Measurements from ENCODE around the gene ERC1. TPM values are rescaled to one million over a fixed set of nuclear protein-coding genes. Genes with fewer than 3 reads are reported as not detected.

ERC1 gene
- polyA plus RNA-seq, 1 donor from 2014 or later = 7.1 TPM

GRCh38 chr12:1309613-1310012 lies 318.6 kb downstream of the ERC1 start:
- no peak overlapping the region for H3K27ac ChIP-seq (ENCODE audit: low read length)
- H3K27me3 ChIP-seq (ENCODE audit: insufficient read depth, low read depth, low read length) = no peaks in the 10 kb centered on the region
- H3K79me2 ChIP-seq (replicated peaks; ENCODE audit: insufficient read depth, low read length) = no peaks in the 10 kb centered on the region
- no peak overlapping the region for H3K9ac ChIP-seq (ENCODE audit: low read length)
- no peaks in the 10 kb centered on the region for H3F3A ChIP-seq (ENCODE audit: insufficient read depth, low read length, poor library complexity, severe bottlenecking)
- H3K4me3 ChIP-seq (ENCODE audit: low read length) = no peak overlapping the region
- no peaks in the 10 kb centered on the region for H3K36me3 ChIP-seq (ENCODE audit: insufficient read depth, low read length)
- no peaks in the 10 kb centered on the region for H3K9me2 ChIP-seq (ENCODE audit: insufficient read depth, low read length)
- no peaks in the 10 kb centered on the region for H4K20me1 ChIP-seq (ENCODE audit: insufficient read depth)
- H2AFZ ChIP-seq (ENCODE audit: low read depth, low read length) = no peak overlapping the region
- no peaks in the 10 kb centered on the region for H3K9me3 ChIP-seq (ENCODE audit: low read length)
- TF ChIP-seq RAD21 (conservative IDR thresholded peaks at IDR 0.05) (no peak), REST (IDR thresholded peaks at IDR 0.05; ENCODE audit: borderline replicate concordance) (no peak), SMC3 (conservative IDR thresholded peaks at IDR 0.05; ENCODE audit: poor library complexity) (no peak), POLR2AphosphoS5 (IDR thresholded peaks at IDR 0.05) (no peak), EP300 (conservative IDR thresholded peaks at IDR 0.05; ENCODE audit: poor library complexity, severe bottlenecking) (no peak), CTCF (IDR thresholded peaks at IDR 0.05; ENCODE audit: poor library complexity, severe bottlenecking) (no peak), TAF1 (IDR thresholded peaks at IDR 0.05; ENCODE audit: low read depth) (no peak), MXI1 (conservative IDR thresholded peaks at IDR 0.05; ENCODE audit: poor library complexity, severe bottlenecking) (no peak), EZH2 (IDR thresholded peaks at IDR 0.05; ENCODE audit: borderline replicate concordance, insufficient read depth, low read length, poor library complexity, severe bottlenecking) (no peak)
- H3K4me2 ChIP-seq (ENCODE audit: low read length) = no peak overlapping the region

GRCh38 chr12:1310653-1311052 lies 319.6 kb downstream of the ERC1 start:
- Histone ChIP-seq H3K9me3 (ENCODE audit: low read length) (no peaks in the 10 kb centered on the region), H3K36me3 (ENCODE audit: insufficient read depth, low read length) (no peaks in the 10 kb centered on the region), H3K9me2 (ENCODE audit: insufficient read depth, low read length) (no peaks in the 10 kb centered on the region), H3F3A (ENCODE audit: insufficient read depth, low read length, poor library complexity, severe bottlenecking) (no peaks in the 10 kb centered on the region), H3K4me3 (ENCODE audit: low read length) (no peak overlapping the region), H3K4me2 (ENCODE audit: low read length) (no peak overlapping the region), H3K79me2 (replicated peaks; ENCODE audit: insufficient read depth, low read length) (no peaks in the 10 kb centered on the region), H3K9ac (ENCODE audit: low read length) (no peak overlapping the region), H3K27ac (ENCODE audit: low read length) (no peak overlapping the region), H2AFZ (ENCODE audit: low read depth, low read length) (no peak overlapping the region), H3K27me3 (ENCODE audit: insufficient read depth, low read depth, low read length) (no peaks in the 10 kb centered on the region), H4K20me1 (ENCODE audit: insufficient read depth) (no peaks in the 10 kb centered on the region)
- TF ChIP-seq TAF1 (IDR thresholded peaks at IDR 0.05; ENCODE audit: low read depth) = no peak
- TF ChIP-seq SMC3 (conservative IDR thresholded peaks at IDR 0.05; ENCODE audit: poor library complexity) = no peak
- TF ChIP-seq CTCF (IDR thresholded peaks at IDR 0.05; ENCODE audit: poor library complexity, severe bottlenecking) = no peak
- TF ChIP-seq REST (IDR thresholded peaks at IDR 0.05; ENCODE audit: borderline replicate concordance) = no peak
- TF ChIP-seq POLR2AphosphoS5 (IDR thresholded peaks at IDR 0.05) = no peak
- no peak for TF ChIP-seq EZH2 (IDR thresholded peaks at IDR 0.05; ENCODE audit: borderline replicate concordance, insufficient read depth, low read length, poor library complexity, severe bottlenecking)
- no peak for TF ChIP-seq EP300 (conservative IDR thresholded peaks at IDR 0.05; ENCODE audit: poor library complexity, severe bottlenecking)
- TF ChIP-seq MXI1 (conservative IDR thresholded peaks at IDR 0.05; ENCODE audit: poor library complexity, severe bottlenecking) = no peak

All from neural cell (in vitro differentiated cells).